Sigmoid colon (tissue), 7 donors: Measurements from ENCODE around the gene UPK3B. TPM values are rescaled to one million over a fixed set of nuclear protein-coding genes. Genes with fewer than 3 reads are reported as not detected.
"Not testable (repeated sequence)": the region's sequence is repeated elsewhere in the genome, so short reads cannot be mapped to it uniquely, and the experiment has no call there.

Experiments used
- DNase-seq: peaks from one replicate; pipeline ENCODE4 v3.0.0-alpha.2; 2019
- H3K27ac ChIP-seq, 4 donors: fragments of 200-600 bp; sonication (generic); one replicate each; pipeline ENCODE4 v1.5.1; 2016 to 2019; ENCODE audit warnings: mild to moderate bottlenecking in 1 of 4
- H3K27me3 ChIP-seq, 3 donors: fragments of 200-600 bp; sonication (generic); one replicate each; pipeline ENCODE4 v1.5.1; 2019; ENCODE audit warnings: mild to moderate bottlenecking in 1 of 3
- H3K36me3 ChIP-seq, 4 donors: fragments of 200-600 bp; sonication (generic); one replicate each; pipeline ENCODE4 v1.5.1; 2016 to 2019
- H3K4me1 ChIP-seq, 4 donors: fragments of 200-600 bp; sonication (generic); one replicate each; pipeline ENCODE4 v1.5.1; 2017 to 2019
- H3K4me3 ChIP-seq, 4 donors: fragments of 200-600 bp; sonication (generic); one replicate each; pipeline ENCODE4 v1.5.1; 2017 to 2019; ENCODE audit warnings: mild to moderate bottlenecking in 2 of 4, moderate library complexity in 1 of 4
- H3K9me3 ChIP-seq, 4 donors: fragments of 200-600 bp in 3 of 4; sonication (generic) in 3 of 4; one replicate each; pipeline versions ENCODE4 v1.5.1 to v1.6.1; 2013 to 2019
- WGBS, 2 donors: extraction: QIAGEN DNeasy Blood & Tissue Kit; methylation state at CpG; one replicate each; pipeline ENCODE4 v1.1.7; 2013; 5-methylcytosine and 5-hydroxymethylcytosine counted together
- intact Hi-C: fragments of 100-400 bp; cut with DNase I; formaldehyde crosslinking; loops from one replicate; pipeline ENCODE4 v1.15.1; 2023
- polyA plus RNA-seq, 3 donors: library from polyadenylated mRNA; stranded (reverse); fragments of 200-250 nt; gene quantifications; one replicate each; pipeline ENCODE4 v1.2.3, GENCODE V29; 2013
- total RNA-seq, 4 donors: library from RNA; depleted of rRNA; stranded (reverse); fragments of >200 nt; gene quantifications; one replicate each; pipeline ENCODE4 v1.1.0, GENCODE V29; 2016
- donor health status: healthy with polysubstance abuse.
- donor health status: Bipolar disorder and iron deficiency.
- donor health status: healthy.

The UPK3B gene
- total and polyA plus RNA-seq, 7 donors: 0.27 to 3.9 (median 0.87) TPM; not detected in 1

DNA sequence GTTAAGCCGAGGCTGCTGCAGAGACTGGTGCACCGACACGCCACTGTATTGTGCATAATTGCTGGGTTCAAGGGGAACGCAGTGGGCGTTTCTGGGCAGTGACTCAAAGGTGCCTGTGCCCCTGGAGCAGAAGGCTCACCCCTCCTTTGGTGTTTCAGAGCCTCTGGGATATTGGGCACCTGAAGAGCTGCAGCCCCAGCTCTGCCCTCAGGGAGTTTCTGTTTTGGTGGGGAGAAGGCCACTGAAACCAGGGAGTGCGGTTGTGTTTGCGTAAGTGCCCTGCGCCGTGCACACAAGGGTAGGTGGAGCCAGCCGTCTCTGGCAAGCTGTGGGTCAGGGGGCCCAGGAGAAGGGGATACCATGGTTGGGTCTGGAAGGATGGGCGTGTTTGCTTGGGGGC is 34.1 kb upstream of the UPK3B start:
- intact Hi-C loops, DNase-seq, H3K36me3 ChIP-seq, H3K27ac ChIP-seq, H3K27me3 ChIP-seq, H3K4me1 ChIP-seq, H3K9me3 ChIP-seq, H3K4me3 ChIP-seq: not testable (repeated sequence)
- 89 to 91% methylated on average over 6 of the region's 11 CpGs for WGBS, 2 donors

DNA sequence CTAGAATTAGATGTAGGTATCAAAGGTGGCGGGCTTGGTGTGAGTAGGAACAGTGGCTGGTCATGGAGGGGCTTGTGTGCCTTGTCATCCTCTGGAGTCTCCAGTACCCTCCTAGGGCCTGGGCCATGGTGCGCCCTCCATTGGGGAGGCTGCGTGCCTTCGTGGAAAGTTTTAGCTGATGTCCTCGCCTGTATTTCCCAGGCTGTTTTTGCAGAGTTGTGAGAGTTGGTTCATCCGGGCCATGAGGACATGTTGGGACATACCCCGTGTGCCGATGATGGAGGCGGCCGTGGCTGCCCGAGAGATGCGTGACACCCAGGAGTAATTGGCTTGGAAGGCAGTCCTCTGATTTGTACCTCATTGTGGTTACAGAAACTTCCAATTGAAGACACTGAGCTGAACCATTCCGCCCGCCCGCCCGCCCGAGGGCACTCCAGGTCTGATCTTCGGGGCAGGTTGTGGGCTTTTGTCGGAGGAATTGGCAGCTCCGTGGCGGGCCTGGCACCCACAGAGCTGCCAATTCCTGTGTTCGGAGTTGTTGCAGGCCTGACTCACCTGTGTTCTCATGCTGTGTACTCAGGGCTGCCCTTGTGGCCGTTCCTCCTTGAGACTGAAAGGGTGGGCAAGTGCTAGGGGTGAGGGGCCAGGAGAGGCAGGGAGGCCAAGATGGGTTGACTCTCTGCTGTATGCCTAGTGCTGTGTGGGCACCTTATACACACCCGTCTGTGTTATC is 33.4 kb upstream of the UPK3B start:
- H3K27ac ChIP-seq, DNase-seq, intact Hi-C loops, H3K4me1 ChIP-seq, H3K9me3 ChIP-seq, H3K4me3 ChIP-seq, H3K27me3 ChIP-seq: not testable (repeated sequence)
- 92 to 94% methylated on average over 23 of the region's 24 CpGs for WGBS, 2 donors
- H3K36me3 ChIP-seq: peaks cover 0 to 12% (median 0%) of the 10 kb centered on the region in 4 donors

DNA sequence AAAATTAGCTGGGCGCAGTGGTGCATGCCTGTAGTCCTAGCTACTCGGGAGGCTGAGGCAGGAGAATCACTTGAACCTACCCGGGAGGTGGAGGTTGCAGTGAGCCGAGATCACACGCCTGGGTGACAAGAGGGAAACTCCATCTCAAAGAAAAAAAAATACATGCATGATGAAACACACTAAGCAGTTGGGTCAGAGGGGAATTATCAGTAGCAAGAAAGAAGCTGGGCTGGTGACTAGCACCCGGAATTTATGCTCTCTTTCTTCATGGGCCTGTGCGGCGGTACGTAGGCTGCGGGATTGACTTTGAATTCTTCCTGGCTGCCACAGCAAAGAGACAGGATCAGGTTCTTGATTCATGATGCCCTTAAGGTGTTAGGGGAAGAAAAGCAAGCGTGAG is 30.7 kb upstream of the UPK3B start:
- H3K4me3 ChIP-seq, H3K27ac ChIP-seq, intact Hi-C loops, H3K9me3 ChIP-seq, H3K4me1 ChIP-seq, H3K27me3 ChIP-seq, DNase-seq: not testable (repeated sequence)
- WGBS, 2 donors: 87 to 90% methylated on average over 10 of the region's 11 CpGs
- peaks cover 0 to 30% (median 0%) of the 10 kb centered on the region in 4 donors for H3K36me3 ChIP-seq

DNA sequence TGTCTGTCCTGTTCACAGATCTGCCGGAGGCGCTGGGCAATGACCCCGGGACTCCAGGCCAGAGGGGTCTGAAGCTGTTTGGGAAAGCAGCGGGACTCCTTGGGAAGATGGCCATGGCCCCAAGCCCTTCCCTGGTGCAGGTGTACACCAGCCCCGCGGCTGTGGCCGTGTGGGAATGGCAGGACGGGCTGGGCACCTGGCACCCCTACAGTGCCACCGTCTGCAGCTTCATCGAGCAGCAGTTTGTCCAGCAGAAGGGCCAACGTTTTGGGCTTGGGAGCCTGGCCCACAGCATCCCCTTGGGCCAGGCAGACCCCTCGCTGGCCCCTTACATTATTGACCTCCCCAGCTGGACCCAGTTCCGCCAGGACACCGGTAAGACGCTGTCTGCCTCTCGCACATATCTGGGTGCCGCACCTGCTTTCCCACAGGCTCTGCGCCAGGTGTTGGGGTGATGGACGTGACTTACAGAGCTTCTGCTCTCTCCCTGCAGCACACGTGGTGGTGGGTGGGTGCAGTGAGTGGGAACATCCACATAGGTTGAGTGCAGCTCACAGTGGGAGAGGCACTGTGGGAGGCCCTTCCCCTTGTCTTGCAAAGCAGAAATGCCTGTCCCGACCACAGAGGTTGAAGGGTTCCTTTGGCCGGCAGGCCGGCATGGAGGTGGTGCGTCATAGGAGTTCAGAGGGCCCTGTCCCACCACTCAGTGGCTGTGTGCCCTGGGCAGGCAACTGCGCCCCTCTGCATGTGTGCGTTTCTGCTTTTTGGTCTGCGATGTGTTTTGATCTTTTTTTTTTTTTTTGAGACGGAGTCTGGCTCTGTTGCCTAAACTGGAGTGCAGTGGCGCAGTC is 29.7 kb upstream of the UPK3B start:
- H3K4me1 ChIP-seq: not testable (repeated sequence)
- 89 to 92% methylated on average over 28 of the region's 29 CpGs for WGBS, 2 donors

DNA sequence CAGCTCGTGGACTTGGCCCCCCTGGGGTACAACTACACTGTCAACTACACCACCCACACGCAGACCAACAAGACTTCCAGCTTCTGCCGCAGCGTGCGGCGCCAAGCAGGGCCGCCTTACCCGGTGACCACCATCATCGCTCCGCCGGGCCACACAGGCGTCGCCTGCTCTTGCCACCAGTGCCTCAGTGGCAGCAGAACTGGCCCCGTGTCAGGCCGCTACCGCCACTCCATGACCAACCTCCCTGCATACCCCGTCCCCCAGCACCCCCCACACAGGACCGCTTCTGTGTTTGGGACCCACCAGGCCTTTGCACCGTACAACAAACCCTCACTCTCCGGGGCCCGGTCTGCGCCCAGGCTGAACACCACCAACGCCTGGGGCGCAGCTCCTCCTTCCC is 27.7 kb upstream of the UPK3B start:
- H3K9me3 ChIP-seq, H3K4me1 ChIP-seq, H3K4me3 ChIP-seq, H3K27ac ChIP-seq, intact Hi-C loops, H3K27me3 ChIP-seq: not testable (repeated sequence)
- 97% methylated on average over 24 of the region's 24 CpGs for WGBS, 2 donors
- peak; percentile 59 for DNase-seq
- peaks cover 0 to 30% (median 0%) of the 10 kb centered on the region in 4 donors for H3K36me3 ChIP-seq

More for the DNA sequence above, 29.7 kb upstream of the UPK3B start:
- H3K4me3 ChIP-seq, H3K27ac ChIP-seq, H3K27me3 ChIP-seq, H3K9me3 ChIP-seq, DNase-seq, intact Hi-C loops: not testable (repeated sequence)
- peaks cover 0 to 30% (median 0%) of the 10 kb centered on the region in 4 donors for H3K36me3 ChIP-seq

DNA sequence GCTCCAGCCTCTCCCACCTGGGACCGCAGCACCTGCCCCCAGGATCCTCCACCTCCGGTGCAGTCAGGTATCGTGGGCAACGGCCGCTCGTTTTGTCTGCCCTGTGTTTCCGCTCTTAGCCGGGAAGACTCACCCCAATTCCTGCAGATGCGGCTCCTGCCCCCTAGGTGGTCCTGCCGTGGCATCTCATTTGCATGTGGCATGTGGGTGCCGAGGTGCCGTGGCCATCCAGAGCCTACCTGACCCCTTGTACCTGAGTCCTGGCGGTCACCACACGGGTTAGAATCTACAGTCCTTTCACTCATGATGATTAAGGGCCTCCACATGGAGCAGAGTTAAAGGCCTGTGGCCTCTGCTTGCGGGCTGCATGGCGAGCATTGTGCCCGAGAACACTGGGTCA is 27.3 kb upstream of the UPK3B start:
- 90 to 94% methylated on average over 17 of the region's 17 CpGs for WGBS, 2 donors
- H3K27ac ChIP-seq, H3K9me3 ChIP-seq, H3K4me1 ChIP-seq, H3K27me3 ChIP-seq, DNase-seq, H3K4me3 ChIP-seq, intact Hi-C loops: not testable (repeated sequence)
- peaks cover 0 to 30% (median 0%) of the 10 kb centered on the region in 4 donors for H3K36me3 ChIP-seq

DNA sequence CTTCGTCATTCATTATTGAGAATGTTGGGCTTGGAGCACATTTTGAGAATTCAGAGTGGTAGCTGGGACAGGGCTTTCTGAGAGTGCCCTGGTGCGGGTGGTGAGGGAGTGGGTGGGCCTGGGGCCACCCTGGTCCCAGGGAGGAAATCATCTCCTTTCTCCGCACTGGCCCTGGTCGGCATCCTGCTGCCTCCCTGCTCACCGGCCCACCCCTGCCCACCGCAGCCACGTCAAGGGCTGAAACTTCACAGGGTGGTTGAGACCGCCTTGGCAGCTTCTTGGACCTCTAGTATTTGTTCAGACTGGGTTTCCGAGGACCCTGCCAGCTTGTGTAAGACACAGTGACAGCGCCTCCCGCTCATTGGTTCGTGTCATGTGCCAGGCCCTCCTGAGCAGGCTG is 25.9 kb upstream of the UPK3B start:
- intact Hi-C loops, H3K4me3 ChIP-seq, H3K27ac ChIP-seq, H3K4me1 ChIP-seq, H3K9me3 ChIP-seq, H3K27me3 ChIP-seq: not testable (repeated sequence)
- H3K36me3 ChIP-seq: peaks cover 0 to 30% (median 0%) of the 10 kb centered on the region in 4 donors
- DNase-seq: peak; percentile 32
- WGBS, 2 donors: 91 to 93% methylated on average over 8 of the region's 12 CpGs

DNA sequence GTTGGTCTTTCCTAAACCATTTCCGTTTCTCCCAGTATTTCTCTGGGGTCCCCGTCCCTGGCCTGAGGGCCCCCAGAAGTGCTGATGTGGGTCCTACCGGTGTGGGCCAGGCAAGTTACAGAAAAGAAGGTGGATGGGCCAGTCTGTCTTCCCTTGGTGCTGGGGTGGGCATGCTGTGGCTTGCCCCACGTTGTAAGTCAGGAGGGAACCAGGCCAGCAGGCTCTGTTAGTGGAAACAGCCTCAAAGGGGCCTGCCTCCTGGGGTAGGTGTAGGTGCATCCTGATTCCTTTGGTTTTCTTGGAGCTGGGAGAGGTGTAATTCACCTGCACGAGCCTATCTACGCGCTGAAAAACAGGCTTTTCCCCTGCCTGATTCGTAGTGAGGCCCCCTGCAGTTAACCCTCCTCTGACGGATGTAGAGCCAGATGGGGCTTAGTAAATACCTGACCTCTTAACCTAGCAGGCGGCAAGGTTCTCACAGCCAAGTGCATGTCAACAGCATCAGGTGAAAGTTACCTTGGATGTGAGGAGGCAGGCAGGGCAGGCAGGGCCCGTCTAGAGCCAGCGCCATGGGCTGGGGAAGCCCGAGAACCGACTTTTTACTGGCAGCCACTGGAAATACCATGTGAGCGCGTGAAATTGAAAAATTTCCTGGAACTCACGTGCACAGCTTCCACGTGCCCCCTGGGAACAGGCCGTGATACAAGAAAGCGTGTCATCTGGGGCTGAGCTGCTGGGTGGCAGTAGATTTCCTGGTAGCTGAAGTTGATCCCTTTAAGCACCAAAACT is 24.3 kb upstream of the UPK3B start:
- DNase-seq: peak; percentile 25
- H3K9me3 ChIP-seq, H3K4me3 ChIP-seq, H3K27ac ChIP-seq, H3K27me3 ChIP-seq, intact Hi-C loops, H3K4me1 ChIP-seq: not testable (repeated sequence)
- H3K36me3 ChIP-seq: peaks cover 0 to 23% (median 0%) of the 10 kb centered on the region in 4 donors
- 67 to 72% methylated on average over 5 to 6 of the region's 20 CpGs for WGBS, 2 donors

DNA sequence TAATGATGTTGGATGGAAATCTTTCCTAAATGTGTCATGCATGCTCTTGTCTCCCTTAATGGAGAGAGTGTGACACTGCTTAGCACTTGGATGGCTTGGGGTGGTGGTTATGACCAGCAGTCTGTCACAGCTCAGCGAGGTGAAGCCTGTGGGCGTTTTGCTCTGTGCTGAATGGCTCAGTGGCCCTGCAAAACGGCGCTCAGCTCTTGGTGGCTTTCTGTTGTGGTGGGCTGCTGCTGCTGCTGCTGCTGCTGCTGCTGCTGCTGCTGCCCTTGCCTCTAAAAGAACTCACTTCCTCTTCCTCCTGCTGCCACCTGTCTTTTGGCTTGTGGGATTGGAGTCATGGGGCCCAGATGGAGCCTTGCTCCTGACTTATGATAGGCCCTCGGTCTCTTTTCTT is 23.7 kb upstream of the UPK3B start:
- H3K9me3 ChIP-seq, DNase-seq, H3K4me3 ChIP-seq, H3K4me1 ChIP-seq, H3K27ac ChIP-seq, H3K27me3 ChIP-seq, intact Hi-C loops: not testable (repeated sequence)
- peaks cover 0 to 21% (median 0%) of the 10 kb centered on the region in 4 donors for H3K36me3 ChIP-seq
- WGBS, 2 donors: 46 to 66% methylated on average over 2 of the region's 5 CpGs

DNA sequence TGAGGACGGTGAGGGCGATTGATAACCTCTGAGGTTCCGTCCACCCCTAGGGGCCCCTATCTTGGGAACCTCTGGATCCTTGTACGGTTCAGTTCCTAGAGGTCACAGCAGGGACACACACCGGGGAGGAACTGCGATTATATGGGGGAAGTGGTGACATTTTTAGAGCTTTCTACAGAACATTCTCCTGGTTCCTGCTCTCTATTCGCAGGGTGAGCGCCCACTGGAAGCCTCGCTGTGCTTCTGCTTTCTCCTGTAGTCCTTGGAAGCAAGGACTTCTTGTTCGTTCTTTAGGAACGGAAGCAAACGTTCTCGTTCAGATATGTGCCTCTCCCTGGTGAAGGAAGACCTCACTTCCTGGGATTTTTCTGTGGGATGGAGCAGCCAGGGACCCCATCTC is 22.4 kb upstream of the UPK3B start:
- H3K27me3 ChIP-seq, H3K9me3 ChIP-seq, H3K4me1 ChIP-seq, intact Hi-C loops, H3K27ac ChIP-seq, H3K4me3 ChIP-seq: not testable (repeated sequence)
- peaks cover 0 to 12% (median 0%) of the 10 kb centered on the region in 4 donors for H3K36me3 ChIP-seq
- DNase-seq: peak; percentile 36
- WGBS, 2 donors: 80 to 82% methylated on average over 7 to 8 of the region's 13 CpGs

DNA sequence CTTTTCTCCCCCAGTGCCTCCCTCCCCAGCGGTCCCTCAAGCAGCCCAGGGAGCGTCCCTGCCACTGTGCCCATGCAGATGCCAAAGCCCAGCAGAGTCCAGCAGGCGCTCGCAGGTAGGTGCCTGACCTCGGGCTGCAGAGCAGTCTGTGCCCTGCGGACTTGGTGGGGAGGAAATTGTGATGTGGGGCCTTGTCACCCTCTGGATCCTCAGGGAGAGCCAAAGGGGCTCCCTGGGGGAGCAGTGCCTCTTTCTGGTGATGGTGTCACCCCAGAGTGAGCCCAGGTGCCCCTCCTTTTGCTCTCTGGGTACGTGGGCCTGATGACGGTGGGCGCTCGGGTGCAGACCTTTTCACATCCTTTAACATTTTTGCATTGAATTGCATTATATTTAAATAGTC is 18.2 kb upstream of the UPK3B start:
- H3K4me1 ChIP-seq, intact Hi-C loops, H3K4me3 ChIP-seq, H3K36me3 ChIP-seq, H3K27ac ChIP-seq, H3K9me3 ChIP-seq, H3K27me3 ChIP-seq: not testable (repeated sequence)
- DNase-seq: peak; percentile 13
- WGBS, 2 donors: 91 to 96% methylated on average over 5 of the region's 10 CpGs

DNA sequence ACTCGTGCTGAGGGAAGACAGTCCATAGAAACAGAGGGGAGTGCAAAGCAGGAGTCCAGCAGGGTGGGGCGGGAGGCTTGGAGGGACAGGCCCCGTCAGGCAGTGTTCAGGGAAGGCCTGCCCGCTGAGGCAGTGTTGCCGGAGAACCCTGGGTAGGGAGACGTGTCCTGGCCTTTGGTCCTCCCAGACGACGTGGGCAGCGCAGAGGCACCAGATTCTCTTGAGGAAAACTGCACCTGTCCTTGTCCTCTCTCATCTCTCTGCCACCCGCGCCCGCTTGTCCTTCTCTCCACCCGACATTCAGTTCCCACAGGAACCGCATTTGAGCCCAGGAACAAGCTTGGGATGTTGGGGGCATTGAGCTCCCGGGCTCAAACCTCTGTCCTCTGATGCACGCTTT is 14.6 kb upstream of the UPK3B start:
- H3K27ac ChIP-seq, H3K36me3 ChIP-seq, H3K27me3 ChIP-seq, H3K4me1 ChIP-seq, intact Hi-C loops, H3K9me3 ChIP-seq, H3K4me3 ChIP-seq: not testable (repeated sequence)
- peak; percentile 27 for DNase-seq
- WGBS, 2 donors: 90 to 93% methylated on average over 16 of the region's 16 CpGs
